Measurements from ENCODE around the gene PBX4.

DNA sequence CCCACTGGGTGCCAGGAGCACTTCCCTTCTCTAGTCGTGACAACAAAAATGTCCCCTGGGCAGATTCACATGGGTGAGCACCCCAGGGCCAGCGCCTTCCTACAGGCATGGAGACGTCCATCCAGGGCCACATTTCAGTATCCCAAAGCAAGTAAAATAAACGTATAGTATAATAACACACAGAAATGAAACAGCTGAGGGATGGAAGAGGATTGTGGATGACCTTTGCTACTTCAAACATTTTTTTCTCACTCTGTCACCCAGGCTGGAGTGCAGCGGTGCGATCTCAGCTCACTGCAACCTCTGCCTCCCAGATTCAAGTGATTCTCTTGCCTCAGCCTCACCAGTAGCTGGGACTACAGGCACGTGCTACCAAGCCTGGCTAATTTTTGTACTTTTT is 52.2 kb downstream of the PBX4 start:
- TF ChIP-seq, protein P1, sequence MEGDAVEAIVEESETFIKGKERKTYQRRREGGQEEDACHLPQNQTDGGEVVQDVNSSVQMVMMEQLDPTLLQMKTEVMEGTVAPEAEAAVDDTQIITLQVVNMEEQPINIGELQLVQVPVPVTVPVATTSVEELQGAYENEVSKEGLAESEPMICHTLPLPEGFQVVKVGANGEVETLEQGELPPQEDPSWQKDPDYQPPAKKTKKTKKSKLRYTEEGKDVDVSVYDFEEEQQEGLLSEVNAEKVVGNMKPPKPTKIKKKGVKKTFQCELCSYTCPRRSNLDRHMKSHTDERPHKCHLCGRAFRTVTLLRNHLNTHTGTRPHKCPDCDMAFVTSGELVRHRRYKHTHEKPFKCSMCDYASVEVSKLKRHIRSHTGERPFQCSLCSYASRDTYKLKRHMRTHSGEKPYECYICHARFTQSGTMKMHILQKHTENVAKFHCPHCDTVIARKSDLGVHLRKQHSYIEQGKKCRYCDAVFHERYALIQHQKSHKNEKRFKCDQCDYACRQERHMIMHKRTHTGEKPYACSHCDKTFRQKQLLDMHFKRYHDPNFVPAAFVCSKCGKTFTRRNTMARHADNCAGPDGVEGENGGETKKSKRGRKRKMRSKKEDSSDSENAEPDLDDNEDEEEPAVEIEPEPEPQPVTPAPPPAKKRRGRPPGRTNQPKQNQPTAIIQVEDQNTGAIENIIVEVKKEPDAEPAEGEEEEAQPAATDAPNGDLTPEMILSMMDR (conservative IDR thresholded peaks at IDR 0.05; ENCODE audit: low read length) = no peak
- TF ChIP-seq EZH2phosphoT487 (IDR thresholded peaks at IDR 0.05; ENCODE audit: borderline replicate concordance, low read depth, low read length) = no peak
